Epithelial cell of alveolus of lung (primary cell): ENCODE results near the gene RNF2. TPM values are rescaled to one million over a fixed set of nuclear protein-coding genes. Genes with fewer than 3 reads are reported as not detected.

Source experiments
- total RNA-seq: library from RNA; depleted of rRNA; stranded (reverse); fragments of >200 nt; gene quantifications from 2 replicates; pipeline ENCODE4 v1.2.1, GENCODE V29; 2015

The RNF2 gene
- 12.8 and 17.8 TPM in 2 replicates for total RNA-seq

GRCh38 chr1:185044981-185045813 is at the start of gene RNF2:
Gene RNF2 (plus strand): TSS chr1:185045558. CDS start chr1:185087554, 41,996 bp downstream.

Other genes starting within 250 kb of the RNF2 start
- 3.0 and 34.4 TPM in 2 replicates for gene NIBAN1, start 71.0 kb upstream of the RNF2 start, total RNA-seq
- gene TRMT1L, start 111.4 kb downstream of the RNF2 start, total RNA-seq, result 10.2 and 26.6 TPM in 2 replicates
- 2.1 and 4.6 TPM in 2 replicates for gene SWT1, start 111.6 kb downstream of the RNF2 start, total RNA-seq